ENCODE measurements around the gene KLF11.
"Not testable (repeated sequence)": the region's sequence is repeated elsewhere in the genome, so short reads cannot be mapped to it uniquely, and the experiment has no call there.

Gene KLF11

DNA sequence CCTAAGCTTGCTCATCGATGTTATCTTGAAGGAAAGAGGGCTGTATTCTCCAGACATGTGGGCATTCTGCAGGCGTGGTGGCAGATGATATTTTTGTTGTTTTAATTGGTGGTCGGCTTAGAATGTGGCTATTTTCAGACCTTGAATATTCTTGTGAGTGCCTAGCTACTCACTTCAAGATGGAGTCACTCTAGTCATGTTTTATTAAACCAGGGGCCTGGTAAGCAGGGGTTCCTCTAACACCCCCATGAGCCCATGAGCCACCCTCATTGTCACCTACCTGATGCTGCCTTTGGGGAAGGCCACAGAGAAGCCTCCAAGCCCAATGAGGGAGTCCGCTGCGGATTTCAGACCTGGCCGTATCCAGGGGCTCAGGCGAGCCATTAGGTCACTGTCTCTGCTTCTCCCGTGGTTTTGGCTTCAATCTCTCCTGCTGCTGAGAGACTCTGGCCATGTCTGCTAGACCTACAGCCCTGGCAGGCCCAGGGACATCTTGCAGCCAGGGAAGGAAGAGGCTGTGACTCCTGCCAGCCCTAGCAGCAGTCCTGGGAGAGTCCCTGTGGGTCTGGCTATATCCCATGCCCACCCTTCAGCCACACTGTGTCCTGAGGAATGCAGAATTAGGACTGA lies 16.3 kb upstream of the KLF11 start:
- DNase-seq (ENCODE audit: low read depth): no peak

DNA sequence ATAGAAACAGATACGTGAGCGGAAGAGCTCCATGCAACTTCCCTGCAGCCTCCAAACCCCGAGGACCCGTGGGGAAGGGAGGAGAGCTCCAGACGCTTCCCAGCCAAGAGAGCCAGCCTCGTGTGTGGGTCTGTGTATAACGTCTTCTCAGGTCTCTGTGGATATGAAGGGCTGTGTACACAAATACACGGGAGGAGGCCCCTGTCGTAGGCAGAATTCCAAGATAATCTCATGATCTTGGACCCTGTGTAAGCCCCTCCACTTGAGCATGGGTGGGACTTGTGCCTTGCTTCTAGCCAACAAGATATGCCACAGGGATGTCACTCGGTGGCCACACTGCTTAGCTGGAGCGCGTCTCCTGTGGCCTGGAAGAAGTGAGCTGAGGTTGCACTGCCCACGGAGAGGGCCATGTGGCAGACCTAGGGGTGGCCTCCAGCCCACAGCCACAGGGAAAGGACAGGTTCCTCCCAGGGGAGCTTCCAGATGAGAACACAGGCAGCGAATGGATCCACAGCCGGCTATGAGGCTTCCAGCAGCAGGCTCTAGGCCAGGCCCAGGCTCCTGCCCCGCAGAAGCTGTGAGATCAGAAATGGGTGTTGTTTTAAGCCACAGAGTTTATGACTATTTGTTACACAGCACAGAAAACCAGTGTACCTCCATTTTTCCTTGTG lies 15.6 kb upstream of the KLF11 start:
- no peak for DNase-seq (ENCODE audit: low read depth)

DNA sequence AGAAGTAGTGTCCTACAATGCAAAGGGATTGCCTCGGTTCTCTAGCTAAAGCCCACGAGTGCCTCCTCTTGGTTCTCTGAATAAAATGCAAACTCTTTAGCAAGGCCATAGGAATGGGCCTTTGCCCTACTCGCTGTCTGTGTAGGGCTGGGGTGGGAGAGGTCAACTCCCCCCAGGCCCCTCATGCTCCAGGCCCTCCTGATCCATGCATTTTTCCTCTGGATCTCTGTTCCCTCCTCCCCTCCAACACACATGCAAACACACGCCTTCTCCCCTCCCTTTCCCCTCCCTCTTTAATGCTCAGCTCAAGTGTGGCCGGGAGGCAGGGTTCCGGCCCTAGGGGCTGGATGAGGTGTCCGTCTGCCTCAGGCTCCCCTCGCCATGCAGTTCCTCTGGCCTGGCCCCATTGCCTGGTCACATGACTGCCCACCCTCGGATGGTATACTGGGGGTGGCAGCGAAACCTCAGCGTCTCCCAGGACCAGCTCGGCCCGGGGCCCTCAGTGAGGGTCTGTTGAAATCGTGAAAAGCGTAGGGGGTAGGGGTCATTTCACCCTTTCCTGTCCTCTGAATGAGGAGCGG lies 14.9 kb upstream of the KLF11 start:
- DNase-seq (ENCODE audit: low read depth): no peak

GRCh38 chr2:10028988-10029874 lies 14.1 kb upstream of the KLF11 start:
- DNase-seq (ENCODE audit: low read depth): peak; percentile 98

GRCh38 chr2:10029875-10030223 lies 13.5 kb upstream of the KLF11 start:
- no peak for DNase-seq (ENCODE audit: low read depth)

DNA sequence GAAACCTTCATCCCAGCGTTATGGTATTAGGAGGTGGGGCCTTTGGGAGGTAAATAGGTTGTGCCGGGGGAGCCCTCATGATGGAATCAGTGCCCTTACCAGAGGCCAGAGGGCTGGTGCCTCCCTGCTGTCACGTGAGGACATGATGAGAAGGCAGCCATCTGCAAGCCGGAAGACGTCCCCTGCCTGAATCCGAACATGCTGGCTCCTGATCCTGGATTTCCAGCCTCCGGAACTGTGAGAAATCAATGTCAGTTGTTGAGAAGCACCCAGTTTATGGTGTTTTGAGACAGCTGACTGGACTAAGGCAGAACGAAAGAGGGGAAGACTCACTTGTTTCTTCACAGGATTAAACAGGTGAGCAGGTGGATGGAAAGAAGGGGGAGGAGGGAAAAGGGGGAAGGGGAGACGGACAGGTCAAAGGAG lies 13.0 kb upstream of the KLF11 start:
- peak; percentile 83 for DNase-seq (ENCODE audit: low read depth)

DNA sequence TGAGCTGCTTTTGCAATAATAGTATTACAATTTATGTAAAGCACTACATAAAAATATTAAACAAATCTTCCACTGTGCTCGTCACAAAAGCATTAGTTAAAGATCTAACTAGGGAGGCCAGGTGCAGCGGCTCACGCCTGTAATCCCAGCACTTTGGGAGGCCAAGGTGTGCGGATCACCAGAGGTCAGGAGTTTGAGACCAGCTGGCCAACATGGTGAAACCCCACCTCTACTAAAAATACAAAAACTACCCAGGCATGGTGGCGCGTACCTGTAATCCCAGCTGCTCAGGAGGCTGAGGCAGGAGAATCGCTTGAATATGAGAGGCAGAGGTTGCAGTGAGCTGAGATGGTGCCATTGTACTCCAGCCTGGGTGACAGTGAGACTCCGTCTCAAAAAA lies 12.6 kb upstream of the KLF11 start:
- DNase-seq (ENCODE audit: low read depth): not testable (repeated sequence)

GRCh38 chr2:10031886-10032745 lies 11.2 kb upstream of the KLF11 start:
- no peak for DNase-seq (ENCODE audit: low read depth)

DNA sequence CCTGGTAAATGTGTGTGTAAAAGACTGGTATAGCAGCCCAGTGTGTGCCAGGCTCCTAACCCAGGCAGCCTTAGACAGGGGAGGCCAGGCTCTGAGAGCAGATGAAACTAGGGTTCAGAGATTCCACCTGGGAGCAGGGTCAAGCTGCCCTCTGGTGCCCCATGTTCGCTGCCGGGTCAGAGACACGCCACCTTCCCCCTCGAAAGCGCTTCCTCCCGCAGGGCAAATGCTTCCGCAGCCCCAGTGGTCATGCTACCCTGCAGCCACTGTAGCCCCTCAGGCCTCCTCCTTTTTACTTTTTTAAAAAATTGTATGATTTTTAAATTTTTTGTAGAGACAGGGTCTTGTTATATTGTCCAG lies 10.6 kb upstream of the KLF11 start:
- DNase-seq (ENCODE audit: low read depth): no peak

DNA sequence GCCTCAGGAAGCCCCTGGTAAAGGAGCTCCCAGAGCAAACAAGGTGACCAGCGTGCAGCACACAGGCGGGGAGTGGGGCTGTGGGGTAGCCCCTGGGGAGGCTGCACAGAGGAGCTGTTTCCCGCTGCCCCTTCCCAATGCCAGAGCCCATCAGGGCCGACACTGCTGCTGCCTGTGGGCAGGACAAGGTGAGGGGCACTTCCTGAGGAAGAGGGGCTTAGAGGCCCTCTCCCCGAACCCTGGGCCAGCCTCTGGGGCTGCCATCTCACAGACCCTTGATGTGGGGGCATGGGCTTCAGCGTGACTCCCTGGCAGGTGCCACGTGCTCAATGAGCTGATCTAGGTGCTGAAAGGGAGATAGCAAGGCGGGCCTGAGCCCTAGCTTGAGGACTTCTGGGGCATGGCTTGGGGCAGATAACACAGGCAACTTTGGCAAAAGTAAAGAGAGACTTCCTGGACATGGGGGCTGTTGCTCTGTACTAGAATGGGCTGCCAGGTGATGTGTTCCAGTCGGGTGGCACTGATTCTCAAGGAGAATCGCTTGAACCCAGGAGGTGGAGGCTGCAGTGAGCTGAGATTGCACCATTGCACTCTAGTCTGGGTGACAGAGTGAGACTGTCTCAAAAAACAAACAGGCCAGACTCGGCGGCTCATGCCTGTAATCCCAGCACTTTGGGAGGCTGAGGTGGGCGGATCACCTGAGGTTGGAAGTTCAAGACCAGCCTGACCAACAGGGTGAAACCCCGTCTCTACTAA lies 9.9 kb upstream of the KLF11 start:
- DNase-seq (ENCODE audit: low read depth): no peak

GRCh38 chr2:10034333-10035052 lies 8.9 kb upstream of the KLF11 start:
- DNase-seq (ENCODE audit: low read depth): no peak

GRCh38 chr2:10035053-10035422 lies 8.3 kb upstream of the KLF11 start:
- no peak for DNase-seq (ENCODE audit: low read depth)

- DNase-seq (ENCODE audit: low read depth): no peak
These were observed 7.7 kb upstream of the KLF11 start for GRCh38 chr2:10035633-10036032.

DNA sequence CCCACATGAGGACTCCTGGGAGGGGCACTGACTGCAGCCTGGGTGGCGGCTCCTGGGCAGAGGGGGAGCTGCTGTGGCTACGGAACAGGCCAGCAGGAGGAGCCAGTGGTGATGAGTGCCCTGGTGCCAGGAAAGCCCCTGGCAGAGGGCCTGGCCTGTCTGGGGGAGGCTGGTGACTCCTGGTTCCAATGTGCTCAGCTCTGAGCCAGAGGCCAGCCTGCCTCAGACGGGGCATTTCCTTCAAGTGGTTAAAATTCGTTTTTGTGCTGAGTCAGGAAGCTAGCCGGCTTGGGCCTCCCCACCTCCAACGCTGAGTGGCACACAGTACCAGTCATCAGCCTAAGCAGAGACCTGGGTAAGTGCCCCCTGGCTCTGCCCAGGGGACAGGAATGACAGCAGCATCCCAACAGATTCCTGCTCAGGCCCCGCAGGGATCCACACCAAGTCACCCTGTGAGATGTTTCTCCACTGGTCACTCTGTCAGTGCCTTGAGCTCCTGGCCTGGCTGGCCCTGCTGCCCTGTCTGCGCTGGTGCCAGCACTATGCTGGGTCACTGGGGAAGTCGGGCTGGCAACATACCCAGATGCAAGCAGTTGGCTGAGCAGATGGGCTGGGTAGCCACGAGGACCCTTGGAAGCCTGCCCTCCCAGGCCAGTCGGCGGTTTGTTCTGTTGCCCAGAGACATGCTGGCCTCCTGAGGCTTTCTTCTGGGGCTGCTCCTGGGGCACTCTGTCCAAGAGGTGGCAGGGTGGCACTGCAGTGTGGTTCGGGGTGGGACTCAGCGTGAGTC lies 7.1 kb upstream of the KLF11 start:
- no peak for DNase-seq (ENCODE audit: low read depth)

GRCh38 chr2:10038123-10038522 lies 5.2 kb upstream of the KLF11 start:
- no peak for DNase-seq (ENCODE audit: low read depth)

- DNase-seq (ENCODE audit: low read depth): no peak
These were observed 4.6 kb upstream of the KLF11 start for GRCh38 chr2:10038716-10039115.

DNA sequence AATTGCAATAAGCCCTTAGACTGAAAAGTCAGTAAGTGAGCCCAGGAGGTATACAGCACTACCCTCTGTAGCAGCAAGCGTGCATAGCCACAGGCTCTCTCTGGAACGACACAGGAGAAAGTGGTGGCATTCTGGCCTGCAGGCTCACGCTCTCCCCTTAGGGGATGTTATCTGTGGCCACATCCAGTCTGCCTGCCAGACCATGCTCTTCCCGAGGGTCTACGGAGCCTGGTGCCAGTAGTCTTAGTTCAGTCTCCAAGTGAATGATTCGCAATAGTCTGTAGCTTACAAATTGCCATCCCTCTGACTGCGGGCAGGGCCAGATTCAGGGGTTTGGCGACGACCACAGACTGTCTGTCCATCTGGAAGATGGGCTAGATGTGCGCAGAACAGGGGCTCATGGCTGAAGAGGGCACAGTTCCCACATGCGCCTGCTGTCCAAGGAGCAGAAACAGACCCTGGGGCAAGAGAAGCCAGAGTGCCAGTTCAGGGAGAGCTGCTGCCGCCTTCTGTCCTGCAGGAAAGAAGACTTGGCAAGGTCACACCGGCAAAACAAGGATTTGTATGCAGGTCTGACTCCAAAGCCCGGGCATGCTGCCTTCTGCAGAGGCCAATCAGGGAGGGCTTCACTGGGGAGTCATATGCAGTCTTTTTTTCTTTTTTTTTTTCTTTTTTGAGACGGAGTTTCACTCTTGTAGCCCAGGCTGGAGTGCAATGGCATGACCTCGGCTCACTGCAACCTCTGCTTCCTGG lies 3.5 kb upstream of the KLF11 start:
- no peak for DNase-seq (ENCODE audit: low read depth)

GRCh38 chr2:10041711-10042110 lies 1.6 kb upstream of the KLF11 start:
- no peak for DNase-seq (ENCODE audit: low read depth)

Data from CMK (cell line).